ENCODE measurements around the gene TMEM44.
A peak's percentile ranks its signal among the peaks of the same experiment; 100 is the strongest.
"Not testable (repeated sequence)": the region's sequence is repeated elsewhere in the genome, so short reads cannot be mapped to it uniquely, and the experiment has no call there.

Gene TMEM44

GRCh38 chr3:194617143-194617671 is 16.0 kb downstream of the TMEM44 start:
- intact Hi-C loops (cut with DNase I) = no loop called here
- peak in 1 of 10 donors; percentile 62 for DNase-seq

- intact Hi-C loops (cut with DNase I) = no loop called here
- peak in 1 of 10 donors; percentile 17 for DNase-seq
These were observed 18.0 kb downstream of the TMEM44 start for GRCh38 chr3:194615226-194615625.

GRCh38 chr3:194612221-194612620 is 21.0 kb downstream of the TMEM44 start:
- intact Hi-C loops (cut with DNase I) = no loop called here
- peak in 1 of 10 donors; percentile 14 for DNase-seq

- intact Hi-C loops (cut with DNase I) = no loop called here
- DNase-seq = peak in 1 of 10 donors; percentile 27
These were observed 22.5 kb downstream of the TMEM44 start for GRCh38 chr3:194610689-194611088.

- intact Hi-C loops (cut with DNase I) = no loop called here
- DNase-seq = peak in 2 of 10 donors; percentile 35 to 59
These were observed 23.6 kb downstream of the TMEM44 start for GRCh38 chr3:194609601-194610000.

GRCh38 chr3:194608981-194609380 is 24.2 kb downstream of the TMEM44 start:
- peak in 2 of 10 donors; percentile 57 to 62 for DNase-seq
- intact Hi-C loops (cut with DNase I) = no loop called here

- peak in 2 of 10 donors; percentile 14 to 27 for DNase-seq
- intact Hi-C loops (cut with DNase I) = no loop called here
These were observed 25.4 kb downstream of the TMEM44 start for GRCh38 chr3:194607592-194608389.

- intact Hi-C loops (cut with DNase I) = no loop called here
- DNase-seq = peak in 2 of 10 donors; percentile 1 to 25
These were observed 26.3 kb downstream of the TMEM44 start for GRCh38 chr3:194606941-194607340.

GRCh38 chr3:194606163-194606562 is 27.1 kb downstream of the TMEM44 start:
- DNase-seq = peak in 2 of 10 donors; percentile 10 to 18
- intact Hi-C loops (cut with DNase I) = no loop called here

- DNase-seq = peak in 1 of 10 donors; percentile 1
- intact Hi-C loops (cut with DNase I) = not testable (repeated sequence)
These were observed 27.9 kb downstream of the TMEM44 start for GRCh38 chr3:194605314-194605713.

- intact Hi-C loops (cut with DNase I) = no loop called here
- DNase-seq = no peak
These were observed 28.4 kb downstream of the TMEM44 start for GRCh38 chr3:194604837-194605236.

- intact Hi-C loops (cut with DNase I) = no loop called here
- DNase-seq = peak in 2 of 10 donors; percentile 43 to 69
These were observed 29.1 kb downstream of the TMEM44 start for GRCh38 chr3:194604126-194604525.

- peak in 2 of 10 donors; percentile 6 to 20 for DNase-seq
- intact Hi-C loops (cut with DNase I) = no loop called here
These were observed 30.5 kb downstream of the TMEM44 start for GRCh38 chr3:194602669-194603171.

GRCh38 chr3:194598771-194599557 is 34.3 kb downstream of the TMEM44 start:
- intact Hi-C loops (cut with DNase I) = loop anchor here (10.0 kb wide), 1 partner anchor 264 kb away; no protein-coding TSS in a partner anchor
- peak in 2 of 10 donors; percentile 48 to 85 for DNase-seq

- intact Hi-C loops (cut with DNase I) = loop anchor here (10.0 kb wide), 1 partner anchor 262 kb away; no protein-coding TSS in a partner anchor
- peak in 2 of 10 donors; percentile 39 to 85 for DNase-seq
These were observed 36.3 kb downstream of the TMEM44 start for GRCh38 chr3:194596906-194597305.

- intact Hi-C loops (cut with DNase I) = loop anchor here (10.0 kb wide), 1 partner anchor 258 kb away; no protein-coding TSS in a partner anchor
- peak in 1 of 10 donors; percentile 31 for DNase-seq
These were observed 40.1 kb downstream of the TMEM44 start for GRCh38 chr3:194592798-194593752.

GRCh38 chr3:194588741-194589140 is 44.5 kb downstream of the TMEM44 start:
- intact Hi-C loops (cut with DNase I) = no loop called here
- DNase-seq = no peak

- DNase-seq = peak in 1 of 10 donors; percentile 66
These were observed 45.0 kb downstream of the TMEM44 start for GRCh38 chr3:194588236-194588635.

GRCh38 chr3:194587438-194587931 is 45.7 kb downstream of the TMEM44 start:
- intact Hi-C loops (cut with DNase I) = no loop called here
- DNase-seq = peak in 3 of 10 donors; percentile 35 to 92 (median 41)

More at GRCh38 chr3:194588236-194588635, 45.0 kb downstream of the TMEM44 start:
- intact Hi-C loops (cut with DNase I) = no loop called here

All from posterior cingulate gyrus (tissue), 11 donors.